HepG2 (cell line): Measurements from ENCODE around the gene TOR4A. TPM values are rescaled to one million over a fixed set of nuclear protein-coding genes. Genes with fewer than 3 reads are reported as not detected.

ENCODE experiments used
- ATAD3A ChIP-seq: sonication (generic); formaldehyde crosslinking; IDR thresholded peaks from 2 replicates; pipeline ENCODE4 v1.4.0; 2020; ENCODE audit warnings: missing genetic modification reagents
- ATF6 ChIP-seq: sonication (generic); formaldehyde crosslinking; conservative IDR thresholded peaks from 2 replicates; pipeline ENCODE4 v1.4.0; 2020; ENCODE audit warnings: missing genetic modification reagents
- FOXO4 ChIP-seq: sonication (generic); formaldehyde crosslinking; conservative IDR thresholded peaks from 2 replicates; pipeline ENCODE4 v1.8.1; 2023; ENCODE audit warnings: missing genetic modification reagents
- ZFAT ChIP-seq: sonication (generic); formaldehyde crosslinking; conservative IDR thresholded peaks from 2 replicates; pipeline ENCODE4 v1.8.1; 2023; ENCODE audit warnings: missing genetic modification reagents, inconsistent platforms
- ZHX2 ChIP-seq, 2 experiments: sonication (generic) in 1 of 2; formaldehyde crosslinking in 1 of 2; IDR thresholded peaks; 2 replicates each; pipeline versions ENCODE4 v1.6.1 to v1.9.0; 2014 to 2022; ENCODE audit warnings: antibody characterized with exemption in 1 of 2, borderline replicate concordance in 1 of 2, inconsistent platforms in 1 of 2, low read depth in 1 of 2, missing genetic modification reagents in 1 of 2
- ZNF318 ChIP-seq: sonication (generic); formaldehyde crosslinking; IDR thresholded peaks from 2 replicates; pipeline ENCODE4 v1.4.0; 2020; ENCODE audit warnings: mild to moderate bottlenecking, missing genetic modification reagents
- polyA plus RNA-seq, 8 experiments: library from polyadenylated mRNA; depleted of rRNA in 3 of 8; stranded (reverse) in 7 of 8; unstranded in 1 of 8; fragments of >200 nt; fragmentation: Illumina TruSeq in 4 of 8; extraction: Trizol in 4 of 8; gene quantifications; 2 replicates each; pipeline versions ENCODE4 v1.2.1 to v1.2.3, GENCODE V29; 2011 to 2016; ENCODE audit warnings: low read depth in 4 of 8, missing spikeins in 1 of 8, mixed read lengths in 1 of 8; ENCODE audit not compliant: insufficient read depth in 1 of 8
- total RNA-seq, 5 experiments: library from RNA; depleted of rRNA; stranded (reverse); fragments of >200 nt; fragmentation: Illumina TruSeq; extraction: Trizol; gene quantifications; 2 replicates each; pipeline ENCODE4 v1.2.3, GENCODE V29; 2016; ENCODE audit warnings: low read depth in 1 of 5

TOR4A gene
- total and polyA plus RNA-seq, 2 of the 13 experiments (the other 11 are each of a cell fraction or from before 2014, with no cell fraction given): 11.1 to 14.2 TPM

GRCh38 chr9:137241490-137242268, 35.8 kb upstream of the TOR4A start (continued):
- TF ChIP-seq ATF6 (no peak), ZNF318 (CRISPR knock-in tag) (no peak), ZFAT (no peak), ZHX2 (IDR thresholded peaks at IDR 0.05; ENCODE audit: low read depth) (no peak), ZHX2 (CRISPR knock-in tag; IDR thresholded peaks at IDR 0.05; ENCODE audit: borderline replicate concordance) (no peak), FOXO4 (CRISPR knock-in tag) (no peak), ATAD3A (CRISPR knock-in tag) (no peak)
